ENCODE measurements around the gene PHF5A.
"Not testable (repeated sequence)": the region's sequence is repeated elsewhere in the genome, so short reads cannot be mapped to it uniquely, and the experiment has no call there.

PHF5A gene

DNA sequence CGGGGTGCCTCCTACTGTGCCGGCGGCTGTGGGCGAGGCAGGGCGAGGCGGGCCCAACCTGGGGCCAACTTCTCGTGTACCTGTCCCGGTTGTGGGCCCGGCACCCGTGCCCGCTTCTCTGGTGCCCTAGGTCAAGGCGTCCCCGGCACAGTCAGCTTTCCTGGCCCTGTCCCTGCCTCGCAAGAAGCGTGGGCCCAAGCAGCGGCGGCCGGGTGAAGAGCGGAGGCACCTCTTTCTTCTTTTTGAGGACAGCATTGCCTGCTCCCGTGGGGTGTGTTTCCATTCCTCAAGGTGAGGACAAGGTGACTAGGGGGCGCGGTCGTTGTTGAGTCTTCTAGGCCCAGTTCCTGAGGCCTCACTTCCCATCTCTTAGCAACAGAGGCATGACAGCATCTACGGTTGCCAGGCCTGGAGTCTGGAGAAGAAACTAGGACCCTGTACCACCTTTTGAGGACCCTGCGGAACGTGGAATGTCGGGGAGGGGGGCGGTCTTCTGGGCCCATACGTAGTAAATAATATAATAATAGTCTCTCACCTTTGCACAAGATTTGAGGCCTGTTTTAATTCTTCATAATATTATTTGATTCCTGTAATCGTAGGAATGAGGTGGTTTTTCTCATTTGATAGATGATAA is 843 bp upstream of the PHF5A start:
- Histone ChIP-seq H3K27me3 (replicated peaks; ENCODE audit: control insufficient read depth, insufficient read depth, low read length) (no peaks in the 10 kb centered on the region), H3K9ac (ENCODE audit: low read length) (peak overlapping the region; percentile 93), H3K4me3 (ENCODE audit: low read length) (peak overlapping the region; percentile 94), H3K4me1 (ENCODE audit: control insufficient read depth, insufficient read depth, low read length) (peaks cover 31% of the 10 kb centered on the region), H3K36me3 (ENCODE audit: control insufficient read depth, insufficient read depth, low read length, severe bottlenecking) (peaks cover 35% of the 10 kb centered on the region), H3K9me3 (ENCODE audit: control insufficient read depth, low read length) (no peaks in the 10 kb centered on the region)
- DNase-seq (ENCODE audit: low read depth): peak; percentile 22

DNA sequence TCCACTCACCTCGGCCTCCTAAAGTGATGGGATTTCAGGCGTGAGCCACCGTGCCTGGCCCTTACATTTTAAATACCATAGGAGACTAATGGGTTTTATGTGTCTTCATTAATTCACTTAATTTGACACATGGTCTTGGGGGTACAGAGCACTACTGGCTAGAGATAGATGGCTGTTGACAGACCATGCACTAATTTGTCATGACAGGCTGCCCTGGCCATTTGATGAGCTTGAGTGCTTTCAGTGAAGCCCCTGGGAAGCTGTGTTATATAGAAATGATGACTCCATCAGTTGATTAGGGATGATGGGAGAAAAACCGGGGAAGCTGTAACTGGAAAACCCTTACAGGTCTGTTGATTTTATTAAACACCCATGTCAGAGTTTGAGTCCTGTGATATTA is 6.6 kb downstream of the PHF5A start:
- H3K9ac ChIP-seq (ENCODE audit: low read length): no peak overlapping the region
- DNase-seq (ENCODE audit: low read depth): no peak
- no peaks in the 10 kb centered on the region for H3K4me1 ChIP-seq (ENCODE audit: control insufficient read depth, insufficient read depth, low read length)
- no peak overlapping the region for H3K4me3 ChIP-seq (ENCODE audit: low read length)
- H3K36me3 ChIP-seq (ENCODE audit: control insufficient read depth, insufficient read depth, low read length, severe bottlenecking): peaks cover 83% of the 10 kb centered on the region
- H3K27me3 ChIP-seq (replicated peaks; ENCODE audit: control insufficient read depth, insufficient read depth, low read length): no peaks in the 10 kb centered on the region
- H3K9me3 ChIP-seq (ENCODE audit: control insufficient read depth, low read length): no peaks in the 10 kb centered on the region

DNA sequence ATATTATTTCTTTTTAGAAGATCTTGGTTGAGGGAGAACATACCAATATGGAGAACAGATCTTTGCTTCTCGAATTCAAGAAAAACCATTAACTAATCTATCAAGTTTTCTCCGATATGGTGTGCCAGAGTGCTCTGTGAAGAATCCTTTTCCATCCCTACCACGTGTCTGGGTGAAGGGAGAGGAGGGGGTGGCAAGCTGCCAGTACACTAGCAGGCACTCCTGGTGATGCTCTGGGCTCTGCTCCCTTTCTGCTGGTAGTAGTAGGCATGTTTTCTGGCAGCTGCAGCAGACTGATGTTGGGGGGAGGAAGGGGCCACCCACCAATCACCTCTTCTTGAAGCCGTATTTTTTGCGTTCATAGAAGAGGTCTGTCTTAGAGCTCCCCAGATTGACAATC is 8.4 kb downstream of the PHF5A start:
- not testable (repeated sequence) for H3K4me1 ChIP-seq (ENCODE audit: control insufficient read depth, insufficient read depth, low read length); DNase-seq (ENCODE audit: low read depth); H3K9ac ChIP-seq (ENCODE audit: low read length); H3K27me3 ChIP-seq (replicated peaks; ENCODE audit: control insufficient read depth, insufficient read depth, low read length); H3K9me3 ChIP-seq (ENCODE audit: control insufficient read depth, low read length); H3K4me3 ChIP-seq (ENCODE audit: low read length)
- peaks cover 65% of the 10 kb centered on the region for H3K36me3 ChIP-seq (ENCODE audit: control insufficient read depth, insufficient read depth, low read length, severe bottlenecking)

DNA sequence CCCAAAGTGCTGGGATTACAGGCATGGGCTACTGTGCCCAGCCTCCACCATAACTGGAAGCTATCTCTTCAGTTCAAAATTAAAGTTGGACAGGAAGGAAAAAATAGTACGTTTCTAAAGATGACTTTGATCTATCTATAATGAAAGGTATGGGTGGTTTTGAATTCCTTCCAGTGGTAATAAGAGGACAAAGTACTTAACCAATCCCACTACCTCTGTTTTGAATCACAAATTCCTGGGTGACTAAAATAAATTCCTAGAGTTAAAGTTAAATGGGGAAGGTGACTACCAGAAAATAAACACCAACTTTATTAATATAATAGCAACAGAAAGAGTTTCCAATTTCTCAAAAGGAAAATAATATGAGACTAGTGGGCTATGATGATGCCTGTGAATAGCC is 9.1 kb downstream of the PHF5A start:
- Histone ChIP-seq H3K4me3 (ENCODE audit: low read length) (no peak overlapping the region), H3K36me3 (ENCODE audit: control insufficient read depth, insufficient read depth, low read length, severe bottlenecking) (peaks cover 58% of the 10 kb centered on the region), H3K9me3 (ENCODE audit: control insufficient read depth, low read length) (no peaks in the 10 kb centered on the region), H3K9ac (ENCODE audit: low read length) (no peak overlapping the region), H3K4me1 (ENCODE audit: control insufficient read depth, insufficient read depth, low read length) (peaks cover under 1% of the 10 kb centered on the region), H3K27me3 (replicated peaks; ENCODE audit: control insufficient read depth, insufficient read depth, low read length) (no peaks in the 10 kb centered on the region)
- no peak for DNase-seq (ENCODE audit: low read depth)

DNA sequence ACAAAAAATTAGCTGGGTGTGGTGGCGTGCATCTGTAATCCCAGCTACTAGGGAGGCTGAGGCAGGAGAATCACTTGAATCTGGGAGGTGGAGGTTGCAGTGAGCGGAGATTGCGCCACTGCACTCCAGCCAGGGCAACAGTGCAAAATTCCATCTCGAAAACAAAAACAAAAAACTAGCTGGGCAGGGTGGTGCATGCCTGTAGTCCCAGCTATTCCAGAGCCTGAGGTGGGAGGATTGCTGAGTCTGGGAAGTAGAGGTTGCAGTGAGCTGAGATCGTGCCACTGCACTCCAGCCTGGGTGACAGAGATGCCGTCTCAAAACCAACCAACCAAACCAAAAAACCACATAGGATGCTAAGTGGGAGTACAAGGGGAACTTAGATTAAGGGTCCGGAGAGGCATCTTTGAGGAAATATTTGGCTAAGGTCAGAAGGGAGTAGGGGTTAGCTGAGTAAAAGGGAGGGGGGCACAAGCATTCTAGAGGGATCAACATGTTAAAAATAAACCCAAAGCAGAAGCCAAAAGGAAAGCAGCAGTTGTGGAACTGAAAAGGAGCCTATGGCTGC is 10.2 kb downstream of the PHF5A start:
- Histone ChIP-seq H3K4me1 (ENCODE audit: control insufficient read depth, insufficient read depth, low read length) (peaks cover 5% of the 10 kb centered on the region), H3K9ac (ENCODE audit: low read length) (no peak overlapping the region), H3K9me3 (ENCODE audit: control insufficient read depth, low read length) (no peaks in the 10 kb centered on the region), H3K36me3 (ENCODE audit: control insufficient read depth, insufficient read depth, low read length, severe bottlenecking) (peaks cover 49% of the 10 kb centered on the region), H3K27me3 (replicated peaks; ENCODE audit: control insufficient read depth, insufficient read depth, low read length) (no peaks in the 10 kb centered on the region), H3K4me3 (ENCODE audit: low read length) (no peak overlapping the region)
- no peak for DNase-seq (ENCODE audit: low read depth)

DNA sequence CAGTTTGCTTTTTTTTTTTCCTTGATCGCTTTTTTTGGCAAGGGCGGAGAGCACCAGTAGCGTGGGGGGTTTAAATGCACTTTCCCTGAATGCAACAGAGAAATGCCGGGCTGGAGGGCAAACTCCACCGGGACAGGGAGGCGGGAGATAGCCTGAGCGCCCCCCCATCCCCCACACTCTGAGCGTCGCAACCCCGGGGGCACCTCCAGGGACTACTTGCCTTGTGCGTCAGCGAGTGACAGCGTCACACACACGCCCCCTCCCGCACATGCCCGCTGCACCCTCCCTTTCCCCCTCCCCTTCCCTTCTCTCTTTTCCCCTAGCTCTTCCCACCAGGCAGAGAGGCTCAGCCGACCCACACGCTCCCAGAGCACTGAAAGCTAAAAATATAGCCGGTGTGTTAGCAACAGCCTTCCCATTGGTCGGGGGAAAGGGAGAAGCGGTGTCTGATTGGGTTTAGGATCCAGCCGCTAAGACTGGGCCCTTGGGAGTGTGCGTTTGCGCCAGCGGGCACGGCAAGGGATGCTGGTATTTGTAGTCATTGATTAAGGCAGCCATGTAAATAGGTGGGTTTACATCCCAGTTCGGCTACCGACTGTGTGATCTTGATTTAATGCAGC is 20.2 kb downstream of the PHF5A start:
- Histone ChIP-seq H3K4me1 (ENCODE audit: control insufficient read depth, insufficient read depth, low read length) (peaks cover 18% of the 10 kb centered on the region), H3K9ac (ENCODE audit: low read length) (peak overlapping the region; percentile 100), H3K27me3 (replicated peaks; ENCODE audit: control insufficient read depth, insufficient read depth, low read length) (no peaks in the 10 kb centered on the region), H3K36me3 (ENCODE audit: control insufficient read depth, insufficient read depth, low read length, severe bottlenecking) (peaks cover 3% of the 10 kb centered on the region), H3K4me3 (ENCODE audit: low read length) (peak overlapping the region; percentile 99), H3K9me3 (ENCODE audit: control insufficient read depth, low read length) (no peaks in the 10 kb centered on the region)
- peak; percentile 99 for DNase-seq (ENCODE audit: low read depth)

DNA sequence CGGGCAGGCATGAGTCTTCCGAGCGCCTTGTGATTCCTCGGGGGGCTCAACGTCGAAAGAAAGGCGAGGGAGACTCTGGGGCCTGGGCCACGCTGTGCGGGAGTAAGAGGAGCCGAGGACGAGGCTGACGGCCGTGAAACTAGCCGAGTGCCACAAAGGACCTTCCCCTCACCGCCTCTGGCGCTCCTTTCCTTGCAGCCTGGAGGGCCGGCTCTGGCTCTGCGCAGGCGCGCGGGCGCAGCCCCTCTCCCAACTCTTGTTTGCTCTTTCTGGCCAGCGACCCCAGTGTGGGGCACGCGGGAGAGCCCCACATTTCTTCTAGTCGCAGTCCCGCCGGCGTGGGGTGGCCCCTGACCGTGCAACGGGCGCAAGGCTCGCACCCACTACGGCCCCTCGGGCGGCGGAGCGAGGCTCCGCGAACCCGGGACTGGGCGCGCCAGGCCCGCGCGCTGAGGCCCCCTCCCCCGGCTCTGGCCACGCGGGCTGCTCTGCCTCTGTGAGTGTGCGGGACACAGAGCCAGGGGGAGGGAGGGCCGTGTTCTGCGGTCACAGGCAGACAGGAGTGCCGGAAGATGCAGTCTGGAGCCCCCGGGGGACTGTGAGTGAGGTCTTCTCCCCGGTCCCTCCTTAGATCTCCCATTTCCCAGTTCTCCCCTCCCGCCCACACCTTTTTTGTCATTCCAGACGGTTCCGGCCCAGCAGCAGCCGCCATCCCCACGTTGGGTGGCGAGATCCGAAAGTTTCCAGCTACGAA is 20.9 kb downstream of the PHF5A start:
- DNase-seq (ENCODE audit: low read depth): peak; percentile 81

DNA sequence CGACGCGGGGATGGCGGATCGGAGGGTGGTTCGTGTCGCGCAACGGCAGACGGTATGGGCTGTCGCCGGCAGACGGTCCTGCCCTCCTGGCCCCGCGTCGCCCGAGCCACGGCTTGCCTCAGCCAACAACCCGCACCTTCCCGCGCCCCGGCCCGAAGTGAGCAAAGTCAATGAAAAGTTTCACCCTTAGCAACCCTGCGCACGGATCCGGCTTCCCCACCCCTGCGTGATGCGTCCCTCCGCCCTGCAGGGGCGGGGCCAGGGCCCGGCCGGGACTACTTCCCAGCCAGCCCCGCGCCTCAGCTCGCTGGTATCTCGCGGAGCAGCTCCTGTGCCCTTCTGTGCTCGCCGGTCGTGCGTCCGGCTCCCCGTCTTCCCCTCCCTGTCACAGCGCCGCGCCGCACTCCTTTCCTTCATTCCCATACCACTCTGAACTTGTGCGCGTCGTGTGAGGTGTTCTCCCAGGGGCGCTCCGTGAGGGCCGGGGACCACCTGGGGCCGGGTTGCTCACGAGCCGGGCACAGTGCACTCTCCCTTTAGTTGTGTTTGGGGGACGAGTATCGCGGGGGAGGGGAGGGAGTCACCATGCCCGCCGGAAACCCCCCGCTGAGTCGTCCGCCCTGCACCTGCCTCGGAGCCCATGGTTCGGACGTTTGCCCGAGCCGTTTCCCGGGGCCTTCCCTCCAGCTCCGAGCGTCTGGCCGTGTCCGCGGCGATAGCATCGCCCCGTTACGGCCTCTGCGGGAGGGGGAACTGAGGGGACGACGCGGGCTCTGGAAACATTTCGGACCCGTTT is 21.7 kb downstream of the PHF5A start, which contains the start of gene TOB2:
TSS of gene TOB2 (minus strand) at position 163 of the 796 bp plus-strand sequence. CDS start 9,456 bp downstream, outside the sequence.
- peak within 1 kb of the TSS; percentile 100 for H3K9ac ChIP-seq (ENCODE audit: low read length)
- no peaks in the 10 kb centered on the region for H3K9me3 ChIP-seq (ENCODE audit: control insufficient read depth, low read length)

More for the DNA sequence above, 20.9 kb downstream of the PHF5A start:
- Histone ChIP-seq H3K4me1 (ENCODE audit: control insufficient read depth, insufficient read depth, low read length) (peaks cover 25% of the 10 kb centered on the region), H3K4me3 (ENCODE audit: low read length) (peak overlapping the region; percentile 99), H3K36me3 (ENCODE audit: control insufficient read depth, insufficient read depth, low read length, severe bottlenecking) (peaks cover 10% of the 10 kb centered on the region), H3K9ac (ENCODE audit: low read length) (peak overlapping the region; percentile 100), H3K27me3 (replicated peaks; ENCODE audit: control insufficient read depth, insufficient read depth, low read length) (no peaks in the 10 kb centered on the region), H3K9me3 (ENCODE audit: control insufficient read depth, low read length) (no peaks in the 10 kb centered on the region)

DNA sequence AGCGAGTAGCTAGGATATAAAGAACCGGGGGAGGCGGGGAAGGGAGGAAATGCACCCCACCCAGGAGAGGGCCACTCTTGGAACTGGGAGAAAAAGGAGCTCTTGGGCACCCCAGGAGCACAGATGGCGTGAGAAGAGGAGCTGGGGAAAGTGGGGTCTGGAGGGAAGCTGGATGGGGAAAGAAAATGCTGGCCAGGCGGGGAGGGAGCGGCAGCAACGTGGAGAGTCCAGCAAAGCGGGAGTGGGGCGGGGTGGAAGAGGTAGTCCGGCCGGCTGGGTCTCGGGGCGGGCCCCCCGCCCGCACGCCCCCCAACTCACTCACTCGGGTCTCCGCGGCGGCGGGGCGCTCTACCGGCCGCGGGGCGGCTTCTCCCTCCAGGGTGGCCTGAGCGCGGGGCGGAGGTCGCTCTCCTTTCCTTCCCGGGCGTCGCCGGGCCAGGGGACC is 22.4 kb downstream of the PHF5A start:
- Histone ChIP-seq H3K27me3 (replicated peaks; ENCODE audit: control insufficient read depth, insufficient read depth, low read length) (no peaks in the 10 kb centered on the region), H3K9me3 (ENCODE audit: control insufficient read depth, low read length) (no peaks in the 10 kb centered on the region), H3K4me1 (ENCODE audit: control insufficient read depth, insufficient read depth, low read length) (peaks cover 31% of the 10 kb centered on the region), H3K9ac (ENCODE audit: low read length) (peak overlapping the region; percentile 100), H3K4me3 (ENCODE audit: low read length) (peak overlapping the region; percentile 99), H3K36me3 (ENCODE audit: control insufficient read depth, insufficient read depth, low read length, severe bottlenecking) (peaks cover 20% of the 10 kb centered on the region)
- peak; percentile 59 for DNase-seq (ENCODE audit: low read depth)

More for the DNA sequence above, 21.7 kb downstream of the PHF5A start, which contains the start of gene TOB2:
- peak; percentile 98 for DNase-seq (ENCODE audit: low read depth)
- Histone ChIP-seq H3K4me3 (ENCODE audit: low read length) (peak within 1 kb of the TSS; percentile 99), H3K36me3 (ENCODE audit: control insufficient read depth, insufficient read depth, low read length, severe bottlenecking) (peaks cover 17% of the 10 kb centered on the region), H3K27me3 (replicated peaks; ENCODE audit: control insufficient read depth, insufficient read depth, low read length) (no peaks in the 10 kb centered on the region), H3K4me1 (ENCODE audit: control insufficient read depth, insufficient read depth, low read length) (peaks cover 28% of the 10 kb centered on the region)

DNA sequence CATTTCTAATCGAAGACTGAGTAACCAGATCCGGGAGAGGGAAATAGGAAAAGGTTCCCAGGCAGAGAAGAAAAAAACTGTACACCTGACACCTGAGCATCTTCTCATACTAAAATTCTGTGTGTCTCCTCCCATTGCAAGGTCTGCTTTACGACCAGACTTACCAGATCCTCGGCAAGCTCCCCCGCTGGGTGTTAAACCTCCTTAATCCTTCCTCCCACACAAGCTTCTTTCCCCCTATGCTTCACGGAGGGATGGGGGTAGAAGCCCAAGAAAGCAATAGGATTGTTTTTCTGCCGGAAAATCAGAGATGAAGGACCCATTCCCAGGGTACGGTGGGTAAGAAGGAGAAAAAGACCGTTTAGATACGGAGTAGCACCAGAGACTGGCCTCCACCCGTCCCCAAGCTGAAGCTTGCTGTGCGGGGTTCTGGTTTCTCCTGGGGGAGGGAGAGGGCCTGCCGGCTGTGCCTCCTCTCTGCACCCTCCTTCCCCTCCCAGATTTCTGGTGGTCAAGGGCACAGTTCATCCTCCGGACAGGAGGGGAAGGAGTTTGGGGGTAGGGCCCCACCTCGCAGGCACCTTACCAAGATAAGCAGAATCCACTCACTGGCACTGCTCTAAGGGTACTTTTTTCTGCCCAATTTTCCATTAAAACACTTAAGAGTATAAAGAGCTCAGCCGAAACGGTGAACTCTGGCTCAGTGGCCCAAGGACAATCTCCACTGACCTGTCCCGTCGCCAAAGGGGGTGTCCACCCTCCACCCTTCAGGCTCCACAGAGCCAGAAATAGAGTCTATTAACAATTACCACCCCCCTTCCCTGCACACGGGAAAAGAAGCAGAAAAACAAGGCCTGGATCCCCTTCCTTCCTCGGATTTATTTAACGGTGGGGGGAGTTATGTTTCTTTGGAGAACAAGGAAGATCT is 23.1 kb downstream of the PHF5A start:
- Histone ChIP-seq H3K9ac (ENCODE audit: low read length) (peak overlapping the region; percentile 100), H3K4me3 (ENCODE audit: low read length) (peak overlapping the region; percentile 99), H3K4me1 (ENCODE audit: control insufficient read depth, insufficient read depth, low read length) (peaks cover 31% of the 10 kb centered on the region), H3K36me3 (ENCODE audit: control insufficient read depth, insufficient read depth, low read length, severe bottlenecking) (peaks cover 25% of the 10 kb centered on the region), H3K27me3 (replicated peaks; ENCODE audit: control insufficient read depth, insufficient read depth, low read length) (no peaks in the 10 kb centered on the region), H3K9me3 (ENCODE audit: control insufficient read depth, low read length) (no peaks in the 10 kb centered on the region)
- peak; percentile 49 for DNase-seq (ENCODE audit: low read depth)
